GM12872 (cell line): Measurements from ENCODE around the gene COMMD1.

Experiments
- CTCF ChIP-seq: IDR thresholded peaks from 3 replicates; pipeline ENCODE4 v1.5.1; 2011; ENCODE audit warnings: low read depth, mild to moderate bottlenecking, low read length, moderate library complexity; ENCODE audit not compliant: insufficient read depth

Gene COMMD1

GRCh38 chr2:62042400-62042799 lies 136.9 kb downstream of the COMMD1 start:
- TF ChIP-seq CTCF, result no peak

- TF ChIP-seq CTCF, result no peak
Measured at GRCh38 chr2:62042944-62043343, 137.5 kb downstream of the COMMD1 start.

GRCh38 chr2:62045017-62045543 lies 139.6 kb downstream of the COMMD1 start:
- no peak for TF ChIP-seq CTCF

GRCh38 chr2:62046141-62046540 lies 140.7 kb downstream of the COMMD1 start:
- no peak for TF ChIP-seq CTCF

- no peak for TF ChIP-seq CTCF
Measured at GRCh38 chr2:62050456-62051045, 145.1 kb downstream of the COMMD1 start.

- TF ChIP-seq CTCF, result no peak
Measured at GRCh38 chr2:62054029-62054791, 148.7 kb downstream of the COMMD1 start.

GRCh38 chr2:62054916-62055450 lies 149.5 kb downstream of the COMMD1 start:
- TF ChIP-seq CTCF, result no peak
